GM19328 (cell line): Measurements from ENCODE around the gene TBRG1.
"Not testable (repeated sequence)": the region's sequence is repeated elsewhere in the genome, so short reads cannot be mapped to it uniquely, and the experiment has no call there.

ENCODE experiments used
- ATAC-seq: cut with Tn5 transposase; IDR thresholded peaks from one replicate; pipeline ENCODE4 v1.9.1; 2021; ENCODE audit warnings: mild to moderate bottlenecking, moderate library complexity; ENCODE audit not compliant: unreplicated experiment

TBRG1 gene, protein sequence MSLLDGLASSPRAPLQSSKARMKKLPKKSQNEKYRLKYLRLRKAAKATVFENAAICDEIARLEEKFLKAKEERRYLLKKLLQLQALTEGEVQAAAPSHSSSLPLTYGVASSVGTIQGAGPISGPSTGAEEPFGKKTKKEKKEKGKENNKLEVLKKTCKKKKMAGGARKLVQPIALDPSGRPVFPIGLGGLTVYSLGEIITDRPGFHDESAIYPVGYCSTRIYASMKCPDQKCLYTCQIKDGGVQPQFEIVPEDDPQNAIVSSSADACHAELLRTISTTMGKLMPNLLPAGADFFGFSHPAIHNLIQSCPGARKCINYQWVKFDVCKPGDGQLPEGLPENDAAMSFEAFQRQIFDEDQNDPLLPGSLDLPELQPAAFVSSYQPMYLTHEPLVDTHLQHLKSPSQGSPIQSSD

GRCh38 chr11:124622531-124623451 is at the start of gene TBRG1:
Gene TBRG1, plus strand, starts transcription at chr11:124622864. Its CDS starts 220 bp downstream, at chr11:124623084.
- ATAC-seq = peak; percentile 99

DNA sequence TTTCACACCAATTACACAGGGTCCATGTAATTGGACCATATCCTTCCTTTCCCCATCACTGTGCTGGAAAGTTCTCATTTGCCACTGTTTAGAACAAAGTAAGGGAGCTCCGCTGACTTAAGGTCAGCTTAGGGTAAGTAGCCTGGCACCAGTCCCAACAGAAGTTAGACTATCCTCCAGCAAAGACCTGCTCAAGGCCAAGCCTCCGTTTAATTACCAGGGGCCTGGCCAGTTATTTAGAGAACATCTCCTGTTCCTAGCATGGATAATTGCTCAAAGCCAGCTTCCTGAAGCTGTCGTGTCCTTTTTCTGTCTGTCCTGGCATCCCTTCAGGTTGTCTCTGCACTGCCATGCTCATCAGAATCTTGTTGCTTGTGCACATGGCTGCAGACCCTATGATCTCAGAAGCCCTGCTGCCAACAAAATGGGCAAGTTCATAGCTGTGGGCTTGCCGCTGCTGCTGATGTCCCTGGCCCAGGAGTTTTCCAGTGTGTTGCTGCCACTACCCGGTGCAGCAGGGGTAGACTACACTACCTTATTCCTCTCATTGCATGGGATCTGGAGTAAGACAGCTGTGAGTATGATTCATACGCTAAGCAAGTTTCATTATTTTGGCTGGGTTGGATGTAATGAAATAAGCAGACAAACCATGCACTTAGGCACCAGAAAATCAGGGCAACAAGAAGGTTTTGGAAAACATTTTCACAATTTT is 44.8 kb upstream of the TBRG1 start:
- no peak for ATAC-seq

GRCh38 chr11:124578761-124579160 is 43.9 kb upstream of the TBRG1 start:
- ATAC-seq = no peak

DNA sequence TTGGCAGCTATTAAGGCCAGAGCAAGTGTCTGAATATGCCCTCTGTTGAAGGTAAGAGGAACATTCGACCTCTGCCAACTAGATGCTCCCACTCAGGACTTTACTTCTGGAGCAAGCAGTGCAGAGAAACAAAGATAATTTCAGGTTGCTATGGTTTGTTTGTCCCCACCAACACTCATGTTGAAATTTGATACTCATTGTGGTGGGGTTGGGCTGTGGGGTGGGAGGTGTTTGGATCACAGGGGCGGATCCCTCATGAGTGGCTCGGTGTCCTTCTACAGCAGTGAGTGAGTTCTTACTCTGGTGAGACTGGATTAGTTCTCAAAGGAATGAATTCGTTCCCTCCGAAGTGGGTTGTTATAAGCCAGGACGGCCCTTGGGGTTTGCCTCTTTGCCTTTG is 40.8 kb upstream of the TBRG1 start:
- no peak for ATAC-seq

DNA sequence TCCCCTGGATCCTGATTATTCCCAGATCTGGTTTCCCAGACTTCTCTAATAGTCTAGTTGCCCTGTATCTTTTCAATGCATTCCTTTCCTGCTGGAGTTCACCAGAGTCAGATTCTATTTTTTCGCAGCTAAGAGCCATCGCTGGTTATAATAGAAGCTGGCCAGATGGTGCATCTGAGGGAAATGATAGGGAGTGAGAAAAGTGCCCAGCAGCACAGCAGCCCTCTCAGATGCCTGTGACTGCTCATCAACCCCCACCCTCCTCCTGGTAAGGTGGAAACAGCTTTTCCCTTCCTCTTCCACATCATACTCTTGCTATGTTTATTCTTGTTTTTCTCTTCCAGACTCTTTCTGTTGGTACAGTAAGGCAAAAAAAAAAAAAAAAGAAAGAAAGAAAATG is 40.1 kb upstream of the TBRG1 start:
- ATAC-seq = no peak

- no peak for ATAC-seq
Observed at GRCh38 chr11:124583781-124584180, 38.9 kb upstream of the TBRG1 start.

DNA sequence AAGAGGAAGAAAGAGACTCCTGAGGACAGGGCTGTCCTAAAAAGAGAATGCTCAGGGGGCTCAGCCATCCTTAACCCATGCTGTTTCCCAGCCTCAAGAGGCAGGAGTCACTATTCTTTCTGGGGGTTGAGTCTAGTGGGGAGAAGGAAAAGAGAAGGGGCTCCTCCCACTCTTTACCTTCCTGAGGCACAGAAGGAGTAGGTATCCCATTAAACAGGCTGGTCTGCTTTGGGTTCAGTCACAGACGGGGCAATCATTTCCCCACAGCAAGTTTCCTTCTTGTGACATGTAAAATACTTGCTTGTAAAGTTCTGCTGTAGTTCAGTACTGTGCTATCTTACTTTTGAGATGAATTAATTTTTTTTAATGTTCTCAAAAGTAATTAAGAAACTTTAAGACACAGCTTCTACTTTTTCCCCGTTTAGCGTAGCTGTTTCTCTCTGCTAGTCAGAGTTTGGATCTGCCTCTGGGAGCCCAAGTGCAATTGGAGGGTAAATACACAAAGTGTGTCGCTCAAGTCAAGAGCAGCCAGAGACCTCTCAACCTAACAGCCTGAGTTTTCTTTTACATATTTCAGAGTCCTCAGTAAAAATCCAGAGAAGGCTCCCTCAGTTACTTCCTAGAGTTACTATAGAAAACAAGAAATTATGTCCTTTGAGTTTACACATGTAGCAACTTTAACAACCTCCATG is 37.8 kb upstream of the TBRG1 start:
- ATAC-seq = no peak

DNA sequence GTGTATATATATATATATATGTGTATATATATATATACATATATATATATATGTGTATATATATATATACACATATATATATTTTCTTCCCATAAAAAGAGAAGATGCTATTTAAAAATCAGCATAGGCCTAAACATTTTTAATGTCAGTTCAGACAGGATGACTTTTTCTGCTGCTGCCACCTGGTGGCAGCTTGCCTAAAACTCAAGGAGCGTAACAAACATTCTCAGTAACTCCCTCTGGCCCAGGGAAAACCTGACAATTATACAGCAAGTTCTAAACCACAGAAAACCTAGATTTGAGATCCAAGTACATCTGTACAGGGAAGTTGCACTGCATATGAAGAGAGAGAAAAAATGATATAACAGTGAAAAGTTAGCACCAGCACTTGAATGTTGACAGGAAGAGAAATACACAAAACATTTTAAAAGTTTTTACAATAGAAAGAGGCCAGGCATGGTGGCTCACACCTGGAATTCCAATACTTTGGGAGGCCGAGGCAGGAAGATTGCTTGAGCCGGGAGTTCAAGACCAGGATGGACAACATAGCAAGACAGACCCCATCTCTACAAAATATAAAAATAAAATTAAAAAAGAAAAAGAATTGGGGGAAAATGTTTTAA is 36.3 kb upstream of the TBRG1 start:
- ATAC-seq = no peak

- ATAC-seq = no peak
Observed at GRCh38 chr11:124591430-124591829, 31.2 kb upstream of the TBRG1 start.

DNA sequence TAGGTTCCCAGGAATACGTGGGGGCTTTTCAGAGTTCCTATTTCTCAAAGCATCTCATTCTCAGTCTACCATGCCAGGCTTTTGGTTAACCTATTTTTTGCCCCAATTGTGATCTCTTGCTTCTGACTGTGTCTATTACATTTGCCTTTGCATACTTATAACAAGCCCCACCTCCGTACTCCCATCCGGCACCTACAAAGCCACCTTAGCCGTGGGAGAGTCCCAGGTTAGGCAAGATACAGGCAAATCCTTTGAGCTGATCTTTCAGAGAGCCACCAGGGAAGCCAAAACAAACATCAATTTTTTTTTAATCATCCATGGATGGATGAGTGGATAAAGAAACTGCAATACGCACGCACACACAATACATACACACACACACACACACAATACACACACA is 30.0 kb upstream of the TBRG1 start:
- ATAC-seq = no peak

- no peak for ATAC-seq
Observed at GRCh38 chr11:124595302-124595701, 27.4 kb upstream of the TBRG1 start.

GRCh38 chr11:124597626-124598025 is 25.0 kb upstream of the TBRG1 start:
- no peak for ATAC-seq

- no peak for ATAC-seq
Observed at GRCh38 chr11:124600621-124601320, 21.9 kb upstream of the TBRG1 start.

- ATAC-seq = no peak
Observed at GRCh38 chr11:124602193-124602592, 20.5 kb upstream of the TBRG1 start.

DNA sequence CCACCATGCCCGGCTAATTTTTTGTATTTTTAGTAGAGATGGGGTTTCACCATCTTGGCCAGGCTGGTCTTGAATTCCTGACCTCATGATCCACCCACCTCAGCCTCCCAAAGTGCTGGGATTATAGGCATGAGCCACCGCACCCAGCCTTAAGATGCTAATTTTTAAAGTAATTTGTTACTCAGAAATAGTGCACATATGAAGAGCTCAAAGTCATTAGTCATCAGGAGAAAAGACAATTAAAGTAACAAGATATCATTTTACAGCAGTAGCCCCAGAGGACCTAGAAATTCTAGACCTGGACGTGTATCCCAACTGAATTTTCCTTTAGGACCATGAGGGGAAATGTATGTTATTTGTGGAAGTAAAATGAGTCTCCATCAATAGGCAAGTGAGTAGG is 19.9 kb upstream of the TBRG1 start:
- ATAC-seq = not testable (repeated sequence)

GRCh38 chr11:124605719-124606118 is 16.9 kb upstream of the TBRG1 start:
- no peak for ATAC-seq

DNA sequence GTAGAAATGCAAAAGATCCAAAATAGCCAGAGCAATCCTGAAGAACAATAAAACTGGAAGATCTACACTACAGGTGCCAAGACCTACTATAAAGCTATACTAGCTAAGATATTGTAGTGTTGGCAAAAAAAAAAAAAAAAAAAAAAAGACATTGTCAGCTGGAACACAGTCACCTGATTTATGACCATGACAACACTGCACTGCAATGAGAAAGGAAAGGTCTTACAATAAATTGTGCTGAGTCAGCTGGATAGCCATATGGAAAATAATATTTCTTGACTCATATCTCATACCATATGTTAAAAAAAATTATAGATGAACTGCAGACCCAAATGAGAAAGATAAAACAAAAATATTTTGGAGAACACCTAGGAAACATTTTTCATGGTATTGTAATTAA is 14.5 kb upstream of the TBRG1 start:
- no peak for ATAC-seq

- no peak for ATAC-seq
Observed at GRCh38 chr11:124610295-124610694, 12.4 kb upstream of the TBRG1 start.

GRCh38 chr11:124611064-124611463 is 11.6 kb upstream of the TBRG1 start, which contains the start of gene PANX3:
Gene PANX3, plus strand, starts transcription at chr11:124611428. Its CDS starts 129 bp downstream, at chr11:124611557.
- no peak for ATAC-seq
